ENCODE measurements around the gene NHLRC4. TPM values are rescaled to one million over a fixed set of nuclear protein-coding genes. Genes with fewer than 3 reads are reported as not detected.

NHLRC4 gene
- total and polyA plus RNA-seq, 7 donors, result 0.06 to 0.39 (median 0.27) TPM; not detected in 1

GRCh38 chr16:561957-562938 lies 4.6 kb upstream of the NHLRC4 start:
- Histone ChIP-seq H3K36me3 (ENCODE audit: insufficient read depth in 1 of 2, low read depth in 1 of 2) (no peaks in the 10 kb centered on the region), H3K27ac (no peak overlapping the region), H3K4me1 (peaks cover 5% of the 10 kb centered on the region), H3K4me3 (no peak overlapping the region), H3K9me3 (no peaks in the 10 kb centered on the region), H3K27me3 (ENCODE audit: insufficient read depth in 3 of 3, low read length in 2 of 3) (peaks cover 0 to 40% (median 15%) of the 10 kb centered on the region in 3 donors)
- DNase-seq (no peak), ATAC-seq (no peak)
- intact Hi-C loops (cut with DNase I), result no loop called here
- TF ChIP-seq, protein P1, sequence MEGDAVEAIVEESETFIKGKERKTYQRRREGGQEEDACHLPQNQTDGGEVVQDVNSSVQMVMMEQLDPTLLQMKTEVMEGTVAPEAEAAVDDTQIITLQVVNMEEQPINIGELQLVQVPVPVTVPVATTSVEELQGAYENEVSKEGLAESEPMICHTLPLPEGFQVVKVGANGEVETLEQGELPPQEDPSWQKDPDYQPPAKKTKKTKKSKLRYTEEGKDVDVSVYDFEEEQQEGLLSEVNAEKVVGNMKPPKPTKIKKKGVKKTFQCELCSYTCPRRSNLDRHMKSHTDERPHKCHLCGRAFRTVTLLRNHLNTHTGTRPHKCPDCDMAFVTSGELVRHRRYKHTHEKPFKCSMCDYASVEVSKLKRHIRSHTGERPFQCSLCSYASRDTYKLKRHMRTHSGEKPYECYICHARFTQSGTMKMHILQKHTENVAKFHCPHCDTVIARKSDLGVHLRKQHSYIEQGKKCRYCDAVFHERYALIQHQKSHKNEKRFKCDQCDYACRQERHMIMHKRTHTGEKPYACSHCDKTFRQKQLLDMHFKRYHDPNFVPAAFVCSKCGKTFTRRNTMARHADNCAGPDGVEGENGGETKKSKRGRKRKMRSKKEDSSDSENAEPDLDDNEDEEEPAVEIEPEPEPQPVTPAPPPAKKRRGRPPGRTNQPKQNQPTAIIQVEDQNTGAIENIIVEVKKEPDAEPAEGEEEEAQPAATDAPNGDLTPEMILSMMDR (IDR thresholded peaks at IDR 0.05), result no peak
- 76 to 81% (median 80%) methylated on average over 40 to 43 of the region's 43 CpGs for WGBS, 3 donors

GRCh38 chr16:563072-563644 lies 3.6 kb upstream of the NHLRC4 start:
- TF ChIP-seq, protein P1 (IDR thresholded peaks at IDR 0.05), result no peak
- intact Hi-C loops (cut with DNase I), result no loop called here
- 84 to 87% (median 86%) methylated on average over 25 to 30 of the region's 30 CpGs for WGBS, 3 donors
- Histone ChIP-seq H3K4me1 (peaks cover 5% of the 10 kb centered on the region), H3K27ac (no peak overlapping the region), H3K9me3 (no peaks in the 10 kb centered on the region), H3K36me3 (ENCODE audit: insufficient read depth in 1 of 2, low read depth in 1 of 2) (no peaks in the 10 kb centered on the region), H3K27me3 (ENCODE audit: insufficient read depth in 3 of 3, low read length in 2 of 3) (peaks cover 0 to 35% (median 15%) of the 10 kb centered on the region in 3 donors), H3K4me3 (no peak overlapping the region)
- DNase-seq (no peak), ATAC-seq (no peak)

DNA sequence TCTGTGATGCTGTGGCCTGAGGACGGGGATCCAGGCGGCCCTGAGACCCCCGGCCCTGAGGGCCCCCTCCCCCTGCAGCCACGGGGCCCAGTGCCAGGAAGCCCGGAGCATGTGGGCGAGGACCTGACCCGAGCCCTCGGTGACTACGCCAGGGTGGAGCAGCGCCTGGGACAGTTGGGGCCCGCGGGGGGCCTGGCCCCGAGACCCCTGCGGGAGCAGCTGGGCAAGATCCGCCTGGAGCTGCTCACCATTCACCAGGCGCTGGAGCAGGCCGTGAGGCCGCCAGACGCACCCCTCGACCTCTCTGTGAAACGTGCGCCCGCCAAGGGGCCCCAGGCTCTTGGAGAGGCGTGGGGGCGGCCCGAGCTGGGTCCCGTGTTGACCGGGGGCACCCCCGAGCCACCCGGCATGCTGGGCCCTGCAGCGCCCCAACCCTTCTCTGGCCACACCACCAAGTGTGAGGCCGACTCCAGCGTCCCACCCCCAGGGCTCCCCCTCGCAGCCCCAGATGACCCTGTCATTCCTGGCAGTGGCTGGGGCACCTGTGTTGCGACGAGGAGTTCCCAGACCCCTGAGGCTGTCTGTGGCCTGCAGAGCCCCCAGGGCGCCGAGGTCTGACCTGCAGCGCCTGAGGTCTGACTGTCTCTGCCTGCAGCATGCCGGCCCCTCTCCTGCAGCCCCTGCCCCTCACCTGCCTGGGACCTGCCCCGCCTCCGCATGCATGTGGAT lies 2.0 kb upstream of the NHLRC4 start:
- WGBS, 3 donors, result 81 to 82% (median 81%) methylated on average over 27 to 42 of the region's 42 CpGs
- Histone ChIP-seq H3K36me3 (ENCODE audit: insufficient read depth in 1 of 2, low read depth in 1 of 2) (no peaks in the 10 kb centered on the region), H3K9me3 (no peaks in the 10 kb centered on the region), H3K4me3 (no peak overlapping the region), H3K27me3 (ENCODE audit: insufficient read depth in 3 of 3, low read length in 2 of 3) (peaks cover 0 to 23% (median 11%) of the 10 kb centered on the region in 3 donors), H3K4me1 (peaks cover 12% of the 10 kb centered on the region), H3K27ac (no peak overlapping the region)
- no peak for DNase-seq
- TF ChIP-seq, protein P1 (IDR thresholded peaks at IDR 0.05), result no peak
- ATAC-seq, result no peak
- intact Hi-C loops (cut with DNase I), result no loop called here

- no peak overlapping the region for H3K27ac ChIP-seq
- no peaks in the 10 kb centered on the region for H3K9me3 ChIP-seq
- H3K4me1 ChIP-seq, result peaks cover 15% of the 10 kb centered on the region
- 47 to 54% (median 48%) methylated on average over 30 to 35 of the region's 35 CpGs for WGBS, 3 donors
- intact Hi-C loops (cut with DNase I), result no loop called here
- TF ChIP-seq, protein P1 (IDR thresholded peaks at IDR 0.05), result no peak
- no peak overlapping the region for H3K4me3 ChIP-seq
- DNase-seq (no peak), ATAC-seq (no peak)
- no peaks in the 10 kb centered on the region for H3K36me3 ChIP-seq (ENCODE audit: insufficient read depth in 1 of 2, low read depth in 1 of 2)
- peaks cover 0 to 17% (median 10%) of the 10 kb centered on the region in 3 donors for H3K27me3 ChIP-seq (ENCODE audit: insufficient read depth in 3 of 3, low read length in 2 of 3)
Observed at GRCh38 chr16:565419-566330, 1.1 kb upstream of the NHLRC4 start.

Data from psoas muscle (tissue), 8 donors.